ENCODE data around the gene PSMB11. TPM values are rescaled to one million over a fixed set of nuclear protein-coding genes. Genes with fewer than 3 reads are reported as not detected.

PSMB11 gene
- total RNA-seq, 4 donors from 2014 or later, result not detected

GRCh38 chr14:23035303-23036144, 6.5 kb upstream of the PSMB11 start:
- 67 to 70% methylated on average over 14 of the region's 14 CpGs for WGBS, 2 donors
- peaks cover 9 to 23% (median 10%) of the 10 kb centered on the region in 3 donors for H3K4me1 ChIP-seq
- TF ChIP-seq POLR2A (IDR thresholded peaks at IDR 0.05) (no peak), CTCF (IDR thresholded peaks at IDR 0.05) (no peak)
- peak overlapping the region; percentile 93 to 98 (median 96) for H3K27ac ChIP-seq
- H3K9me3 ChIP-seq, result no peaks in the 10 kb centered on the region
- peaks cover 13 to 29% (median 19%) of the 10 kb centered on the region in 3 donors for H3K36me3 ChIP-seq
- peak overlapping the region; percentile 69 to 97 (median 89) for H3K4me3 ChIP-seq
- intact Hi-C loops (cut with DNase I), result no loop called here
- no peaks in the 10 kb centered on the region for H3K27me3 ChIP-seq
- DNase-seq, result no peak

- peaks cover 0 to 8% (median 3%) of the 10 kb centered on the region in 3 donors for H3K4me1 ChIP-seq
- intact Hi-C loops (cut with DNase I), result no loop called here
- no peak overlapping the region for H3K4me3 ChIP-seq
- H3K27ac ChIP-seq, result no peak overlapping the region
- no peaks in the 10 kb centered on the region for H3K27me3 ChIP-seq
- no peaks in the 10 kb centered on the region for H3K9me3 ChIP-seq
- WGBS, 2 donors, result 88 to 92% methylated on average over 4 of the region's 4 CpGs
- DNase-seq, result no peak
- TF ChIP-seq POLR2A (IDR thresholded peaks at IDR 0.05) (no peak), CTCF (IDR thresholded peaks at IDR 0.05) (no peak)
- no peaks in the 10 kb centered on the region for H3K36me3 ChIP-seq
Observed at GRCh38 chr14:23040100-23040499, 1.9 kb upstream of the PSMB11 start.

GRCh38 chr14:23041729-23042128, 283 bp upstream of the PSMB11 start:
- 68% methylated on average over 5 of the region's 8 CpGs; no CpG with 5 or more reads in 1 of the 2 donors for WGBS, 2 donors
- Histone ChIP-seq H3K9me3 (no peaks in the 10 kb centered on the region), H3K4me1 (peaks cover 0 to 9% (median 0%) of the 10 kb centered on the region in 3 donors), H3K36me3 (no peaks in the 10 kb centered on the region), H3K27ac (no peak overlapping the region), H3K27me3 (no peaks in the 10 kb centered on the region), H3K4me3 (no peak overlapping the region)
- no peak for DNase-seq
- intact Hi-C loops (cut with DNase I), result no loop called here
- no peak for TF ChIP-seq CTCF (IDR thresholded peaks at IDR 0.05)
- no peak for TF ChIP-seq POLR2A (IDR thresholded peaks at IDR 0.05)

- Histone ChIP-seq H3K9me3 (no peaks in the 10 kb centered on the region), H3K27me3 (peaks cover 0 to 3% (median 0%) of the 10 kb centered on the region in 4 donors), H3K4me3 (no peak overlapping the region), H3K27ac (no peak overlapping the region), H3K4me1 (peaks cover 0 to 9% (median 0%) of the 10 kb centered on the region in 3 donors), H3K36me3 (no peaks in the 10 kb centered on the region)
- TF ChIP-seq POLR2A (IDR thresholded peaks at IDR 0.05) (no peak), CTCF (IDR thresholded peaks at IDR 0.05) (no peak)
- DNase-seq, result no peak
- WGBS, 2 donors, result 78 to 86% methylated on average over 5 to 6 of the region's 6 CpGs
- intact Hi-C loops (cut with DNase I), result no loop called here
Observed at GRCh38 chr14:23043145-23043544, 1.1 kb downstream of the PSMB11 start.

- no peak overlapping the region for H3K4me3 ChIP-seq
- H3K27ac ChIP-seq, result no peak overlapping the region
- H3K27me3 ChIP-seq, result peaks cover 0 to 3% (median 0%) of the 10 kb centered on the region in 4 donors
- WGBS, 2 donors, result 76 to 90% methylated on average over 2 of the region's 3 CpGs
- H3K4me1 ChIP-seq, result peaks cover 0 to 9% (median 0%) of the 10 kb centered on the region in 3 donors
- intact Hi-C loops (cut with DNase I), result no loop called here
- no peaks in the 10 kb centered on the region for H3K9me3 ChIP-seq
- no peak for DNase-seq
- no peaks in the 10 kb centered on the region for H3K36me3 ChIP-seq
- TF ChIP-seq CTCF (IDR thresholded peaks at IDR 0.05) (no peak), POLR2A (IDR thresholded peaks at IDR 0.05) (no peak)
Observed at GRCh38 chr14:23043754-23044153, 1.7 kb downstream of the PSMB11 start.
